ENCODE results near the gene HS2ST1. TPM values are rescaled to one million over a fixed set of nuclear protein-coding genes. Genes with fewer than 3 reads are reported as not detected.

HS2ST1 gene
- total RNA-seq, 3 donors from 2014 or later = 20.9 to 24.5 (median 21.7) TPM

DNA sequence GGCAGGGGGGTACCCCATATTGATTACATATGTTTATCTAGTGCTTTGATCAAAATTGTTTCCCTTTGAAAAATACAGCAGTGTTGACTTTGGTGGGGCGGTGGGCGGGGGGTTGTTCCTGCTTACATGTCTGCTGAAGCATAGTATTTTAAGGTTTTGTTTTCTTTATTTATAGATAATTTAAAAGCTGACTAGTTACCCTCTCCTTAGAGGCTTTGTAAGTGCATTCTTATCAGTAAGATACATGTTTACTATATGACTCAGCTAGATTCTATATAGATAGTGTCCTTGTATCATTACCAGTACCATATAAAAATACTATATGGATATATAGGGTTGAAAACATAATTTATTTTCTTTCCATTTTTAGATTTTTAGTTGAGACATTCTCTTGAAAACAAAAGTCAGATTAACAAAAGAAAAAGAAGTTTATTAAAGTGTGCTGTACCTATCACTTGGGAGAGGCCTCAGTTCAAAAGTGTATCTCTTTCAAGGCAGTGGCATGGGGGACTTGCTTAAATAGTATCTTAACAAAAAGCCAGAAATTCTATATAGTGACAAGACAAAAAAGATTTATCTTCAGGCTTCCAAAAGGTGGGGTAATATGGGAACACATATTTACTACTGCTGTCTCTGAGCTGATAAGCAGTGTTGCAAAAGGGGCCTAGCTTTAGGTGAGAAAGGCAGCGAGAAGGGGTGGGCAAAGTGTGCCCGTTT lies 79.0 kb downstream of the HS2ST1 start:
- intact Hi-C loops (cut with DNase I, micrococcal nuclease) = no loop called here
- Histone ChIP-seq H3K4me3 (no peak overlapping the region), H3K9me3 (no peaks in the 10 kb centered on the region), H3K4me1 (ENCODE audit: low read depth) (peaks cover 4% of the 10 kb centered on the region), H3K36me3 (ENCODE audit: low read depth) (no peaks in the 10 kb centered on the region)
- DNase-seq = no peak
- peak; percentile 82 for ATAC-seq
- TF ChIP-seq, protein P1, sequence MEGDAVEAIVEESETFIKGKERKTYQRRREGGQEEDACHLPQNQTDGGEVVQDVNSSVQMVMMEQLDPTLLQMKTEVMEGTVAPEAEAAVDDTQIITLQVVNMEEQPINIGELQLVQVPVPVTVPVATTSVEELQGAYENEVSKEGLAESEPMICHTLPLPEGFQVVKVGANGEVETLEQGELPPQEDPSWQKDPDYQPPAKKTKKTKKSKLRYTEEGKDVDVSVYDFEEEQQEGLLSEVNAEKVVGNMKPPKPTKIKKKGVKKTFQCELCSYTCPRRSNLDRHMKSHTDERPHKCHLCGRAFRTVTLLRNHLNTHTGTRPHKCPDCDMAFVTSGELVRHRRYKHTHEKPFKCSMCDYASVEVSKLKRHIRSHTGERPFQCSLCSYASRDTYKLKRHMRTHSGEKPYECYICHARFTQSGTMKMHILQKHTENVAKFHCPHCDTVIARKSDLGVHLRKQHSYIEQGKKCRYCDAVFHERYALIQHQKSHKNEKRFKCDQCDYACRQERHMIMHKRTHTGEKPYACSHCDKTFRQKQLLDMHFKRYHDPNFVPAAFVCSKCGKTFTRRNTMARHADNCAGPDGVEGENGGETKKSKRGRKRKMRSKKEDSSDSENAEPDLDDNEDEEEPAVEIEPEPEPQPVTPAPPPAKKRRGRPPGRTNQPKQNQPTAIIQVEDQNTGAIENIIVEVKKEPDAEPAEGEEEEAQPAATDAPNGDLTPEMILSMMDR (IDR thresholded peaks at IDR 0.05) = no peak

DNA sequence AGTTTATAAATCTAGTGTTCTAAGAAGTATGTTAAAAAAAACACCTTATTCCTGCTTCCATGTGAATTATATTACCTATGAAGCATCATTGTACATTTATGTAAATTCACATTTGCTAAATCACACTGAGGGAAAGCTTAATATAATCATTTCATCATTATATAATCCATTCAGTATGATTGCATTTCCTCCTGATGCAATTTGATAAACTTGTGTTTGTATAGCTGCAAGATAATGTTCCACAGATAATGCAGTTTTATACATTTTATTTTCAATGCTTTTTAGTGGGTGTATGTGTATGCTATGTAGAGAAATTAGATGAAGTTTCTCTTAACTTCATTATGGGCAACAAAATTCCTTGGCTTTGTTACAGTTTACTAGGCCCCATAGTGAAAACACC lies 79.6 kb downstream of the HS2ST1 start:
- H3K4me1 ChIP-seq (ENCODE audit: low read depth) = peaks cover 4% of the 10 kb centered on the region
- DNase-seq (no peak), ATAC-seq (no peak)
- no peaks in the 10 kb centered on the region for H3K9me3 ChIP-seq
- no peak overlapping the region for H3K4me3 ChIP-seq
- intact Hi-C loops (cut with DNase I, micrococcal nuclease) = no loop called here
- TF ChIP-seq, protein P1 (IDR thresholded peaks at IDR 0.05) = no peak
- no peaks in the 10 kb centered on the region for H3K36me3 ChIP-seq (ENCODE audit: low read depth)

DNA sequence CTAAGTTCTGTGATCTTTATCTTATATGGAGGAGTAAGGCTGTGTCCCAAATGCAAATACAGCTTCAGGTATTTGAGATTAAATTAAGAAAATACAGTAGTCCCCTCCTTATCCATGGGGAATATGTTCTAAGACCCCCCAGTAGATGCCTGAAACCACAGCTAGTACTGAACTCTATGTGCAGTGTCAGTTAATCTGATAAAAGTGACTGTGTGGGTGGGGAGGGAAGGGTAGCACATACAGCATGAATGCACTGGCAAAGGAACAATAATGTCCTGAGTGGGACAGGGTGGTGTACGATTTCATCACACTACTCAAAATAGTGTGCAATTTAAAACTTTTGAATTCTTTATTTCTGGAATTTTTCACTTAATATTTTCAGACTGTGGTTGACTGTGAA lies 83.1 kb downstream of the HS2ST1 start:
- DNase-seq (no peak), ATAC-seq (no peak)
- H3K36me3 ChIP-seq (ENCODE audit: low read depth) = no peaks in the 10 kb centered on the region
- intact Hi-C loops (cut with DNase I, micrococcal nuclease) = no loop called here
- H3K4me3 ChIP-seq = no peak overlapping the region
- H3K9me3 ChIP-seq = no peaks in the 10 kb centered on the region
- TF ChIP-seq, protein P1 (IDR thresholded peaks at IDR 0.05) = no peak
- H3K4me1 ChIP-seq (ENCODE audit: low read depth) = peaks cover 4% of the 10 kb centered on the region

DNA sequence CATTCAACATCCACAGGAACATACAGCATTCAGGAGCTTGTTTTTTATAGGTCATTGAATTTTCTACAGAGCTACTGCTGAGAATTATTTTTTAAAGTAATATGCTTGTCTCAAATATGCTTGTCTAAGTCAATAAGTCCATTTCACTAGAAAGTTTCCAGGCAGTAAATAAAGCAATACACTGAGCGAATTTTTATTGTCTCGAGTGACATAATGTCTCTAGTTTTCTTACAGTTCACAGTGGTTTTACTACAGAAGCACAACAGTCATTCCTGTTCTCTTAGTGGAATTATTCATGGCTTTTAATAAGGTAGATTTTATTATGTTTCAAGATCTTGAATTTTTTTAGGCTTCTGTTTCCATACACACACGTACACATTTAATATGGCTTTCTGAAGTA lies 83.8 kb downstream of the HS2ST1 start:
- intact Hi-C loops (cut with DNase I, micrococcal nuclease) = no loop called here
- DNase-seq = no peak
- no peak overlapping the region for H3K4me3 ChIP-seq
- H3K36me3 ChIP-seq (ENCODE audit: low read depth) = no peaks in the 10 kb centered on the region
- TF ChIP-seq, protein P1 (IDR thresholded peaks at IDR 0.05) = no peak
- H3K4me1 ChIP-seq (ENCODE audit: low read depth) = peaks cover under 1% of the 10 kb centered on the region
- no peaks in the 10 kb centered on the region for H3K9me3 ChIP-seq
- ATAC-seq = no peak

DNA sequence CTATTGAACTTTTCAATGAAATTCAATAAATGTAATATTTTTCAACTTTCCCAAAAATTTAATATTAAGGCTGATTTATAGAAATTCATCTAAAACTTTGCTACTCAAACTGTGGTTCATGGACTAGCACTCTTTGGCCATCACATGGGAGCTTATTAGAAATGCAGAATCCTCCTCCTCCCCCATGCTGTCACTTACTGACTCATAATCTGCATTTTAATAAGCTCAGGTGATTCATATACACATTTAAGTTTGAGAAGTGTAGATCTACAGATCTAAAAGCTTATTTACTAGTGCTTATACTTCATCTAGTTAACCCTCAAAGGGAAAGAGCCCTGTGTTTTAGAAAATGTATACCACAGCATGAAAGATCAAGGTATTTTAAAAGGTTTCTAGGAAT lies 84.3 kb downstream of the HS2ST1 start:
- no peak for ATAC-seq
- Histone ChIP-seq H3K36me3 (ENCODE audit: low read depth) (no peaks in the 10 kb centered on the region), H3K4me1 (ENCODE audit: low read depth) (no peaks in the 10 kb centered on the region), H3K4me3 (no peak overlapping the region), H3K9me3 (no peaks in the 10 kb centered on the region)
- DNase-seq = no peak
- TF ChIP-seq, protein P1 (IDR thresholded peaks at IDR 0.05) = no peak
- intact Hi-C loops (cut with DNase I, micrococcal nuclease) = no loop called here

Data from mucosa of descending colon (tissue), 3 donors.